Neuronal stem cell (in vitro differentiated cells): ENCODE measurements around the gene MPRIP.
"Not testable (repeated sequence)": the region's sequence is repeated elsewhere in the genome, so short reads cannot be mapped to it uniquely, and the experiment has no call there.

ENCODE experiments used
- DNase-seq: peaks from one replicate; pipeline ENCODE4 v3.0.0-alpha.2; 2013; ENCODE audit warnings: low spot score
- H2AFZ ChIP-seq: one replicate; pipeline ENCODE4 v1.6.1; 2013; ENCODE audit warnings: mild to moderate bottlenecking, low read length, inconsistent platforms
- H2AK5ac ChIP-seq: 2 replicates; pipeline ENCODE4 v1.6.1; 2013; ENCODE audit warnings: low read depth, mild to moderate bottlenecking, inconsistent platforms, low read length, moderate library complexity, mixed read lengths
- H2BK120ac ChIP-seq: 2 replicates; pipeline ENCODE4 v1.6.1; 2013; ENCODE audit warnings: low read depth, mild to moderate bottlenecking, inconsistent platforms, low read length, moderate library complexity, mixed read lengths
- H2BK12ac ChIP-seq: one replicate; pipeline ENCODE4 v1.6.1; 2013; ENCODE audit warnings: low read length, inconsistent platforms
- H2BK15ac ChIP-seq: 2 replicates; pipeline ENCODE4 v1.6.1; 2013; ENCODE audit warnings: mild to moderate bottlenecking, low read length, inconsistent platforms, mixed read lengths
- H2BK5ac ChIP-seq: one replicate; pipeline ENCODE4 v1.6.1; 2013; ENCODE audit warnings: inconsistent platforms, mild to moderate bottlenecking, low read length, moderate library complexity
- H3K14ac ChIP-seq: one replicate; pipeline ENCODE4 v1.6.1; 2013; ENCODE audit warnings: low read length, inconsistent platforms
- H3K18ac ChIP-seq: 2 replicates; pipeline ENCODE4 v1.6.1; 2013; ENCODE audit warnings: low read length, inconsistent platforms
- H3K23ac ChIP-seq: 2 replicates; pipeline ENCODE4 v1.6.1; 2013; ENCODE audit warnings: low read depth, mild to moderate bottlenecking, mixed read lengths, low read length, inconsistent platforms; ENCODE audit not compliant: poor library complexity
- H3K27ac ChIP-seq: replicated peaks from 3 replicates; pipeline ENCODE4 v1.5.1; 2013; ENCODE audit warnings: low read length, inconsistent platforms
- H3K27me3 ChIP-seq, 3 experiments: 2 replicates each; pipeline ENCODE4 v1.6.1; 2013; ENCODE audit warnings: low read length in 3 of 3, mild to moderate bottlenecking in 2 of 3, inconsistent platforms in 1 of 3, low read depth in 1 of 3, mixed read lengths in 1 of 3, moderate library complexity in 1 of 3; ENCODE audit not compliant: control insufficient read depth in 3 of 3, insufficient read depth in 3 of 3
- H3K36me3 ChIP-seq, 2 donors: replicated peaks in 1 of 2; 2 replicates each; pipeline ENCODE4 v1.6.1; 2013; ENCODE audit warnings: low read length in 2 of 2; ENCODE audit not compliant: control insufficient read depth in 2 of 2, insufficient read depth in 2 of 2
- H3K4ac ChIP-seq: 2 replicates; pipeline ENCODE4 v1.6.1; 2013; ENCODE audit warnings: inconsistent platforms, mild to moderate bottlenecking, low read length, moderate library complexity
- H3K4me1 ChIP-seq, 2 donors: 1 replicate in 1 of 2; 2 replicates in 1 of 2; pipeline ENCODE4 v1.6.1; 2013; ENCODE audit warnings: low read length in 2 of 2, low read depth in 1 of 2; ENCODE audit not compliant: control insufficient read depth in 2 of 2, insufficient read depth in 1 of 2
- H3K4me2 ChIP-seq: one replicate; pipeline ENCODE4 v1.6.1; 2013; ENCODE audit warnings: mild to moderate bottlenecking, low read length, inconsistent platforms; ENCODE audit not compliant: insufficient read depth, poor library complexity, severe bottlenecking
- H3K4me3 ChIP-seq, 2 donors: 2 replicates each; pipeline ENCODE4 v1.5.1; 2013; ENCODE audit warnings: low read length in 2 of 2, mild to moderate bottlenecking in 2 of 2, inconsistent platforms in 1 of 2, moderate library complexity in 1 of 2
- H3K79me1 ChIP-seq: one replicate; pipeline ENCODE4 v1.6.1; 2013; ENCODE audit warnings: low read depth, mild to moderate bottlenecking, inconsistent platforms, low read length, moderate library complexity
- H3K9ac ChIP-seq: one replicate; pipeline ENCODE4 v1.6.1; 2013; ENCODE audit warnings: mild to moderate bottlenecking, low read depth, low read length, inconsistent platforms; ENCODE audit not compliant: poor library complexity
- H3K9me3 ChIP-seq, 2 donors: replicated peaks in 1 of 2; 2 replicates each; pipeline versions ENCODE3 to v1.6.1; 2013; ENCODE audit warnings: low read length in 2 of 2, mild to moderate bottlenecking in 2 of 2, inconsistent platforms in 1 of 2, low read depth in 1 of 2, mixed read lengths in 1 of 2, moderate library complexity in 1 of 2; ENCODE audit not compliant: control insufficient read depth in 2 of 2, insufficient read depth in 1 of 2
- H4K8ac ChIP-seq: one replicate; pipeline ENCODE4 v1.6.1; 2013; ENCODE audit warnings: low read depth, mild to moderate bottlenecking, inconsistent platforms, low read length, moderate library complexity
- H4K91ac ChIP-seq: one replicate; pipeline ENCODE4 v1.6.1; 2013; ENCODE audit warnings: low read length, low read depth, mild to moderate bottlenecking, inconsistent platforms; ENCODE audit not compliant: poor library complexity
- WGBS, 2 donors: extraction: QIAGEN DNeasy Blood & Tissue Kit; methylation state at CpG; one replicate each; pipeline ENCODE4 v1.1.7; 2013; ENCODE audit warnings: missing lambda C conversion rate in 2 of 2, mixed read lengths in 1 of 2; ENCODE audit not compliant: insufficient read length in 2 of 2, insufficient replicate concordance in 1 of 2; ENCODE audit errors: extremely low coverage in 2 of 2; 5-methylcytosine and 5-hydroxymethylcytosine counted together

The MPRIP gene

GRCh38 chr17:17004251-17004996 lies 37.8 kb upstream of the MPRIP start:
- peaks cover 0 to 3% (median 0%) of the 10 kb centered on the region in 3 experiments for H3K27me3 ChIP-seq
- peak overlapping the region; percentile 38 for H3K14ac ChIP-seq
- no peak overlapping the region for H3K4me3 ChIP-seq
- no peak overlapping the region for H4K91ac ChIP-seq
- no peak overlapping the region for H2AFZ ChIP-seq
- H3K27ac ChIP-seq, result no peak overlapping the region
- peak overlapping the region; percentile 70 for H2AK5ac ChIP-seq
- no peaks in the 10 kb centered on the region for H3K4me1 ChIP-seq
- no peaks in the 10 kb centered on the region for H3K79me1 ChIP-seq
- H2BK120ac ChIP-seq, result no peak overlapping the region
- no peak overlapping the region for H3K9ac ChIP-seq
- no CpG with 5 or more reads among the region's 19 CpGs for WGBS, 2 donors
- H3K23ac ChIP-seq, result no peak overlapping the region
- H4K8ac ChIP-seq, result no peak overlapping the region
- no peak overlapping the region for H3K4ac ChIP-seq
- H2BK5ac ChIP-seq, result peak overlapping the region; percentile 39
- H3K4me2 ChIP-seq, result no peak overlapping the region
- no peaks in the 10 kb centered on the region for H3K36me3 ChIP-seq
- H2BK15ac ChIP-seq, result peak overlapping the region; percentile 43
- H3K18ac ChIP-seq, result peak overlapping the region; percentile 64
- no peak for DNase-seq
- no peaks in the 10 kb centered on the region for H3K9me3 ChIP-seq
- no peak overlapping the region for H2BK12ac ChIP-seq

DNA sequence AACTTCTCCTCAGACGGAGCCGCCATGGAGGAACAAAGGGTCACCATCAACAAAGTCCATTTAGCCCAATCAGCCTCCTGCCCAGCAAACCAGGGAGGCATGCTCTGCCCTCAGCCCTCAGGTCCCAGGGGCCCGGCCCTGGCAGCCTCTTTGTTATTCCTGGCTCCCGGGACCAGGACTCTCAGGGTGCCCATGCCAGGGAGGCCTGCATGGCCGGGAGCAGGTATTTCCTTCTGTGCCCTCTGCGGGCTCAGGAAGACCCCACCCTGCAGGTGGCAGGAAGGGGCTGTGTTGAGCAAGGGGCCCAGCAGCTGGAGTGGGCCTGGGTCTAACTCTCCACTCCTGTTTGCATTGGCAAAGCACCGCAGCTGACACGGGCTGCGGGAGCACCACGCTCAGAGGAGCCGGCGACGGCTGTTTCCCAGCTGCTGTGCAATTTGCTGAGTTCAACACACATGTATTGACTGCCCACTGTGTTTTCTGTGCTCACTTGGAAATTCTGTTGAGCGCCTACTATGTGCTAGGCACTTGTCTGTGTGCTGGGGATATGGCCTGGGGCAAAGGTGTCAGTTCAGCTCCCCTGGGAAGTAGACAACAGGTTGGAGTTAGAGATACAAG lies 37.2 kb upstream of the MPRIP start:
- not testable (repeated sequence) for H2BK12ac ChIP-seq, H3K27me3 ChIP-seq, H3K23ac ChIP-seq, H2BK120ac ChIP-seq, H2BK5ac ChIP-seq, H4K8ac ChIP-seq, H2AFZ ChIP-seq, H3K9ac ChIP-seq, H4K91ac ChIP-seq, H3K36me3 ChIP-seq, H3K9me3 ChIP-seq, H3K4me3 ChIP-seq, H3K79me1 ChIP-seq, H3K4ac ChIP-seq, H3K27ac ChIP-seq, H3K4me2 ChIP-seq, H3K14ac ChIP-seq, DNase-seq, H3K4me1 ChIP-seq
- Histone ChIP-seq H3K18ac (peak overlapping the region; percentile 76), H2AK5ac (peak overlapping the region; percentile 61), H2BK15ac (peak overlapping the region; percentile 43)
- WGBS, 2 donors, result no CpG with 5 or more reads among the region's 14 CpGs

GRCh38 chr17:17007891-17008290 lies 34.4 kb upstream of the MPRIP start:
- not testable (repeated sequence) for H2BK15ac ChIP-seq, H3K4me1 ChIP-seq, DNase-seq, H3K4me2 ChIP-seq, H3K18ac ChIP-seq, H4K91ac ChIP-seq, H3K4ac ChIP-seq, H3K27me3 ChIP-seq, H2BK12ac ChIP-seq, H3K14ac ChIP-seq, H2BK5ac ChIP-seq, H3K4me3 ChIP-seq, H2BK120ac ChIP-seq, H3K27ac ChIP-seq, H2AK5ac ChIP-seq, H3K36me3 ChIP-seq, H3K23ac ChIP-seq, H3K79me1 ChIP-seq, H4K8ac ChIP-seq, H3K9ac ChIP-seq, H2AFZ ChIP-seq, H3K9me3 ChIP-seq
- no CpG with 5 or more reads among the region's 6 CpGs for WGBS, 2 donors

DNA sequence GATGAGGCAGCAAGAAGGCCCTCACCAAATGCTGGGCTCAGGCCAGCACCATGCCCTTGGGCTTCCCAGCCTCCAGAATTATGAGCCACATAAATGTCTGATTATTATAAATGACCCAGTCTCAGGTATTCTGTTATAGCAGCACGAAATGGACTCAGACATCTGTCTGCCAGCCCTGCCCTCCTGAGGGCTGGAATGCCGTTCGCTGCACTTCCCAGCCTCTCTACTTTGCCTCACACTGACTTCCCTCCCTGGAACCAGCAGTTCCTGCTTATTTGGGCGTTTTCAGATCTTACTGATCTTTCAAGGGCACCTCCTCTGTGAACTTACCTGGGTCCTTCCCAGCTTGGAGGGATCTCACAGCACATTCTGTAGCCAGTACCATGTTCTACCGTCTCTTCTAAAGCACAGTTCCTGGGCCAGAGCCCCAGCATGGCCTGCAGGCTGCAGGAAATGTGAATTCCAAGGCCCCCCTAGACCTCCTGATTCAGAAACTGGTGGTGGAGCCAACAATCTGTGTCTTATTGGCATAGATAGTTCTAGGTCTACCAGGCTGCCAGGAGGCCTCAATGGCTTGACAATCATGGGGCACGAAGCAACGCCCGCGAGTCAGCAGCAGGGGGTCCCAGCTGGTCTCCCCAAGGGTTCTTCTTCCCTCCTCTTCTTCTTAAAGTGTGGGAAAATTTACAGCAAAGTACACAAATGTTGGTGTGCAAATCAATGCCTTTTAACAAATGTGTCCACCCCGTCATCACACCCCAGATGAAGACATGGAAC lies 33.4 kb upstream of the MPRIP start:
- H3K4ac ChIP-seq, result not testable (repeated sequence)

More for the DNA sequence above, 33.4 kb upstream of the MPRIP start:
- not testable (repeated sequence) for H2AFZ ChIP-seq, H3K27ac ChIP-seq, H2AK5ac ChIP-seq, H3K9ac ChIP-seq, H4K8ac ChIP-seq, H3K36me3 ChIP-seq, H2BK120ac ChIP-seq, H3K27me3 ChIP-seq, H3K18ac ChIP-seq, H3K4me1 ChIP-seq, H2BK12ac ChIP-seq, H4K91ac ChIP-seq, H3K79me1 ChIP-seq, H2BK5ac ChIP-seq, H3K4me2 ChIP-seq, DNase-seq, H3K14ac ChIP-seq, H3K23ac ChIP-seq, H2BK15ac ChIP-seq, H3K4me3 ChIP-seq, H3K9me3 ChIP-seq
- no CpG with 5 or more reads among the region's 10 CpGs for WGBS, 2 donors
